CD4-positive, alpha-beta T cell (primary cell): ENCODE data around the gene UTF1. TPM values are rescaled to one million over a fixed set of nuclear protein-coding genes. Genes with fewer than 3 reads are reported as not detected.

ENCODE experiments used
- ATAC-seq: fragments of 200-7000 bp; cut with Tn5 transposase; one replicate; pipeline ENCODE4 v1.10.0; 2022; ENCODE audit warnings: mild to moderate bottlenecking; ENCODE audit not compliant: poor library complexity
- CTCF ChIA-PET: fragments of 350-600 bp; sonication (Branson Sonifier 250); formaldehyde crosslinking; loops from one replicate; lab custom pipeline; 2021; ENCODE audit warnings: antibody characterized with exemption, inconsistent platforms; lab: Charles Lee
- POLR2A ChIA-PET: fragments of 350-600 bp; sonication (Branson Sonifier 250); formaldehyde crosslinking; loops from one replicate; lab custom pipeline; 2021; ENCODE audit warnings: antibody characterized with exemption, inconsistent platforms; lab: Charles Lee
- DNase-seq, 14 experiments: peaks; one replicate each; pipeline ENCODE4 v3.0.0-alpha.2; 2013 to 2020; ENCODE audit warnings: mixed read lengths in 2 of 14
- H3K27ac ChIP-seq, 2 donors: one replicate each; pipeline versions ENCODE4 v1.5.1 to v1.7.0; 2013; ENCODE audit warnings: low read length in 2 of 2, low read depth in 1 of 2, mild to moderate bottlenecking in 1 of 2
- H3K27me3 ChIP-seq, 2 experiments: 1 replicate in 1 of 2; 2 replicates in 1 of 2; pipeline versions ENCODE4 v1.6.1 to v1.7.0; 2013; ENCODE audit warnings: low read length in 2 of 2, control low read depth in 1 of 2, mild to moderate bottlenecking in 1 of 2, moderate library complexity in 1 of 2; ENCODE audit not compliant: insufficient read depth in 2 of 2, control insufficient read depth in 1 of 2
- H3K36me3 ChIP-seq: one replicate; pipeline ENCODE4 v1.6.1; 2013; ENCODE audit warnings: low read length, control low read depth; ENCODE audit not compliant: insufficient read depth
- H3K4me1 ChIP-seq: one replicate; pipeline ENCODE4 v1.6.1; 2013; ENCODE audit warnings: low read length, control low read depth; ENCODE audit not compliant: insufficient read depth
- H3K4me3 ChIP-seq: one replicate; pipeline ENCODE4 v1.5.1; 2013; ENCODE audit warnings: mild to moderate bottlenecking, low read length, moderate library complexity
- H3K9me3 ChIP-seq, 2 experiments: 1 replicate in 1 of 2; 2 replicates in 1 of 2; pipeline versions ENCODE4 v1.6.1 to v1.7.0; 2013; ENCODE audit warnings: low read length in 2 of 2, mild to moderate bottlenecking in 2 of 2, control low read depth in 1 of 2, moderate library complexity in 1 of 2; ENCODE audit not compliant: control insufficient read depth in 1 of 2, insufficient read depth in 1 of 2
- H3K27ac Mint-ChIP-seq: one replicate; pipeline ENCODE4 v1.8.0; 2020; ENCODE audit warnings: mixed read lengths
- H3K27me3 Mint-ChIP-seq: one replicate; pipeline ENCODE4 v1.8.0; 2021; ENCODE audit warnings: mixed read lengths
- H3K36me3 Mint-ChIP-seq: one replicate; pipeline ENCODE4 v1.8.0; 2021; ENCODE audit warnings: low read depth, mixed read lengths
- H3K4me1 Mint-ChIP-seq: one replicate; pipeline ENCODE4 v1.8.0; 2021; ENCODE audit warnings: low read depth, mixed read lengths
- H3K4me3 Mint-ChIP-seq: one replicate; pipeline ENCODE4 v1.8.0; 2020; ENCODE audit warnings: mild to moderate bottlenecking, mixed read lengths
- H3K9me3 Mint-ChIP-seq: one replicate; pipeline ENCODE4 v1.8.0; 2020; ENCODE audit warnings: mixed read lengths
- CTCF ChIP-seq: fragments of 200-600 bp; IDR thresholded peaks from one replicate; pipeline ENCODE4 v1.8.0; 2022; ENCODE audit warnings: antibody characterized with exemption, mild to moderate bottlenecking
- intact Hi-C, 2 experiments: fragments of 100-400 bp; cut with DNase I in 1 of 2; cut with micrococcal nuclease in 1 of 2; formaldehyde crosslinking; loops; one replicate each; pipeline versions ENCODE4 v1.15.1 to v1.9.0; 2023 to 2025; cut with DNase I, micrococcal nuclease
- total RNA-seq, 174 experiments: library from RNA in 2 of 174; stranded (reverse) in 2 of 174; gene quantifications; one replicate each; pipeline ENCODE4 v1.2.3 and lab custom pipeline; 2021 to 2026

UTF1 gene
- total RNA-seq, 2 experiments from 2014 or later, result not detected

GRCh38 chr10:133182791-133183645 is 47.0 kb upstream of the UTF1 start:
- no peaks in the 10 kb centered on the region for H3K4me1 Mint-ChIP-seq
- H3K36me3 Mint-ChIP-seq, result no peaks in the 10 kb centered on the region
- TF ChIP-seq CTCF, result no peak
- intact Hi-C loops, result no loop called here
- no peak overlapping the region for H3K27ac ChIP-seq
- no peaks in the 10 kb centered on the region for H3K4me1 ChIP-seq
- H3K9me3 ChIP-seq, result peaks cover 0 to 23% of the 10 kb centered on the region in 2 experiments
- POLR2A ChIA-PET, result no interaction called here
- DNase-seq (no peak), ATAC-seq (no peak)
- no peak overlapping the region for H3K4me3 ChIP-seq
- no peak overlapping the region for H3K27ac Mint-ChIP-seq
- no peaks in the 10 kb centered on the region for H3K27me3 Mint-ChIP-seq
- no peaks in the 10 kb centered on the region for H3K36me3 ChIP-seq
- no peak overlapping the region for H3K4me3 Mint-ChIP-seq
- CTCF ChIA-PET, result no interaction called here
- no peaks in the 10 kb centered on the region for H3K27me3 ChIP-seq
- no peaks in the 10 kb centered on the region for H3K9me3 Mint-ChIP-seq

GRCh38 chr10:133183646-133184378 is 46.2 kb upstream of the UTF1 start:
- no peak for TF ChIP-seq CTCF
- no peaks in the 10 kb centered on the region for H3K36me3 ChIP-seq
- Mint-ChIP-seq H3K9me3 (no peaks in the 10 kb centered on the region), H3K4me1 (no peaks in the 10 kb centered on the region), H3K27me3 (no peaks in the 10 kb centered on the region), H3K27ac (no peak overlapping the region), H3K4me3 (no peak overlapping the region), H3K36me3 (no peaks in the 10 kb centered on the region)
- intact Hi-C loops, result no loop called here
- no peaks in the 10 kb centered on the region for H3K4me1 ChIP-seq
- ChIA-PET POLR2A (no interaction called here), CTCF (no interaction called here)
- H3K27me3 ChIP-seq, result peaks cover 0 to under 1% of the 10 kb centered on the region in 2 experiments
- ATAC-seq (no peak), DNase-seq (no peak)
- H3K9me3 ChIP-seq, result peaks cover 0 to 19% of the 10 kb centered on the region in 2 experiments
- no peak overlapping the region for H3K4me3 ChIP-seq
- no peak overlapping the region for H3K27ac ChIP-seq

GRCh38 chr10:133184591-133185244 is 45.3 kb upstream of the UTF1 start:
- Histone ChIP-seq H3K27me3 (peaks cover 0 to 3% of the 10 kb centered on the region in 2 experiments), H3K36me3 (no peaks in the 10 kb centered on the region), H3K4me1 (no peaks in the 10 kb centered on the region), H3K9me3 (peaks cover 0 to 15% of the 10 kb centered on the region in 2 experiments), H3K27ac (no peak overlapping the region), H3K4me3 (no peak overlapping the region)
- Mint-ChIP-seq H3K4me3 (no peak overlapping the region), H3K27ac (no peak overlapping the region), H3K9me3 (no peaks in the 10 kb centered on the region), H3K36me3 (no peaks in the 10 kb centered on the region), H3K4me1 (no peaks in the 10 kb centered on the region), H3K27me3 (no peaks in the 10 kb centered on the region)
- POLR2A ChIA-PET, result no interaction called here
- CTCF ChIA-PET, result no interaction called here
- TF ChIP-seq CTCF, result no peak
- intact Hi-C loops, result no loop called here
- ATAC-seq, result no peak
- DNase-seq, result no peak
